Natural killer cell (primary cell): ENCODE results near the gene POP7. TPM values are rescaled to one million over a fixed set of nuclear protein-coding genes. Genes with fewer than 3 reads are reported as not detected.

Source experiments
- ATAC-seq, 3 donors: fragments of 150-1000 bp in 2 of 3; fragments of 200-7000 bp in 1 of 3; cut with Tn5 transposase; 1 replicate in 1 of 3; 2 replicates in 2 of 3; pipeline ENCODE4 v1.10.0; 2021; ENCODE audit warnings: mild to moderate bottlenecking in 2 of 3, moderate library complexity in 2 of 3
- DNase-seq, 2 donors: peaks; one replicate each; pipeline versions ENCODE4 v3.0.0 to v3.0.0-alpha.2; 2013 to 2021; ENCODE audit warnings: mixed read lengths in 1 of 2
- H3K27ac ChIP-seq: one replicate; pipeline ENCODE4 v1.5.1; 2013; ENCODE audit warnings: mild to moderate bottlenecking, low read length
- H3K27me3 ChIP-seq: one replicate; pipeline ENCODE4 v1.6.1; 2013; ENCODE audit warnings: low read length; ENCODE audit not compliant: control insufficient read depth, insufficient read depth
- H3K36me3 ChIP-seq: one replicate; pipeline ENCODE4 v1.6.1; 2013; ENCODE audit warnings: low read length; ENCODE audit not compliant: control insufficient read depth, insufficient read depth
- H3K4me1 ChIP-seq: one replicate; pipeline ENCODE4 v1.6.1; 2013; ENCODE audit warnings: low read length; ENCODE audit not compliant: control insufficient read depth, insufficient read depth
- H3K4me3 ChIP-seq: one replicate; pipeline ENCODE4 v1.5.1; 2013; ENCODE audit warnings: low read length
- H3K9me3 ChIP-seq: one replicate; pipeline ENCODE4 v1.6.1; 2013; ENCODE audit warnings: low read length; ENCODE audit not compliant: control insufficient read depth, insufficient read depth
- H3K27ac Mint-ChIP-seq, 2 donors: one replicate each; pipeline ENCODE4 v1.8.0; 2022; ENCODE audit warnings: mild to moderate bottlenecking in 2 of 2, mixed read lengths in 2 of 2, moderate library complexity in 1 of 2
- H3K27me3 Mint-ChIP-seq, 2 donors: one replicate each; pipeline ENCODE4 v1.8.0; 2022; ENCODE audit warnings: low read depth in 2 of 2, mixed read lengths in 2 of 2
- H3K36me3 Mint-ChIP-seq: one replicate; pipeline ENCODE4 v1.8.0; 2022; ENCODE audit warnings: mixed read lengths
- H3K4me1 Mint-ChIP-seq, 2 donors: one replicate each; pipeline ENCODE4 v1.8.0; 2022; ENCODE audit warnings: mixed read lengths in 2 of 2
- H3K4me3 Mint-ChIP-seq: one replicate; pipeline ENCODE4 v1.8.0; 2022; ENCODE audit warnings: mild to moderate bottlenecking, moderate library complexity, mixed read lengths
- H3K9me3 Mint-ChIP-seq, 2 donors: one replicate each; pipeline ENCODE4 v1.8.0; 2022; ENCODE audit warnings: mixed read lengths in 2 of 2
- CTCF ChIP-seq: fragments of 200-600 bp; IDR thresholded peaks from one replicate; pipeline ENCODE4 v1.8.0; 2022; ENCODE audit warnings: antibody characterized with exemption
- WGBS: methylation state at CpG from one replicate; pipeline ENCODE4 v1.1.7; 2013; ENCODE audit warnings: missing lambda C conversion rate; ENCODE audit not compliant: insufficient coverage; 5-methylcytosine and 5-hydroxymethylcytosine counted together
- intact Hi-C: fragments of 100-400 bp; cut with micrococcal nuclease; formaldehyde crosslinking; loops from one replicate; pipeline ENCODE4 v1.14.2; 2022
- total RNA-seq, 4 donors: library from RNA; stranded (reverse); fragments of 120-200 nt in 1 of 4; gene quantifications; one replicate each; pipeline versions ENCODE4 v1.2.3 to v1.2.4, GENCODE V29; 2013 to 2022

POP7 gene
- total RNA-seq, 3 donors from 2014 or later (not counting 1 experiment from before 2014, with no cell fraction given) = 17.6 to 22.1 (median 17.6) TPM

GRCh38 chr7:100726996-100727761 is 21.3 kb downstream of the POP7 start:
- H3K4me3 ChIP-seq = no peak overlapping the region
- H3K27me3 ChIP-seq = no peaks in the 10 kb centered on the region
- no peak overlapping the region for H3K27ac ChIP-seq
- intact Hi-C loops = no loop called here
- H3K4me1 Mint-ChIP-seq = peaks cover 6 to 7% of the 10 kb centered on the region in 2 donors
- H3K36me3 Mint-ChIP-seq = no peaks in the 10 kb centered on the region
- H3K36me3 ChIP-seq = no peaks in the 10 kb centered on the region
- ATAC-seq (no peak), DNase-seq (no peak)
- H3K27me3 Mint-ChIP-seq = peaks cover 14% of the 10 kb centered on the region in 2 donors
- 73% methylated on average over 12 of the region's 12 CpGs for WGBS
- H3K4me1 ChIP-seq = peaks cover 5% of the 10 kb centered on the region
- TF ChIP-seq CTCF = no peak
- no peak overlapping the region for H3K4me3 Mint-ChIP-seq
- no peaks in the 10 kb centered on the region for H3K9me3 Mint-ChIP-seq
- no peak overlapping the region for H3K27ac Mint-ChIP-seq
- no peaks in the 10 kb centered on the region for H3K9me3 ChIP-seq

GRCh38 chr7:100728196-100728595 is 22.3 kb downstream of the POP7 start:
- intact Hi-C loops = no loop called here
- Histone ChIP-seq H3K4me3 (no peak overlapping the region), H3K36me3 (no peaks in the 10 kb centered on the region), H3K4me1 (peaks cover 5% of the 10 kb centered on the region), H3K9me3 (no peaks in the 10 kb centered on the region), H3K27ac (no peak overlapping the region), H3K27me3 (no peaks in the 10 kb centered on the region)
- ATAC-seq (no peak), DNase-seq (no peak)
- no peak for TF ChIP-seq CTCF
- Mint-ChIP-seq H3K36me3 (no peaks in the 10 kb centered on the region), H3K9me3 (no peaks in the 10 kb centered on the region), H3K4me1 (peaks cover 6 to 7% of the 10 kb centered on the region in 2 donors), H3K4me3 (no peak overlapping the region), H3K27me3 (peaks cover 10 to 14% of the 10 kb centered on the region in 2 donors), H3K27ac (no peak overlapping the region)
- WGBS = 72% methylated on average over 8 of the region's 8 CpGs

DNA sequence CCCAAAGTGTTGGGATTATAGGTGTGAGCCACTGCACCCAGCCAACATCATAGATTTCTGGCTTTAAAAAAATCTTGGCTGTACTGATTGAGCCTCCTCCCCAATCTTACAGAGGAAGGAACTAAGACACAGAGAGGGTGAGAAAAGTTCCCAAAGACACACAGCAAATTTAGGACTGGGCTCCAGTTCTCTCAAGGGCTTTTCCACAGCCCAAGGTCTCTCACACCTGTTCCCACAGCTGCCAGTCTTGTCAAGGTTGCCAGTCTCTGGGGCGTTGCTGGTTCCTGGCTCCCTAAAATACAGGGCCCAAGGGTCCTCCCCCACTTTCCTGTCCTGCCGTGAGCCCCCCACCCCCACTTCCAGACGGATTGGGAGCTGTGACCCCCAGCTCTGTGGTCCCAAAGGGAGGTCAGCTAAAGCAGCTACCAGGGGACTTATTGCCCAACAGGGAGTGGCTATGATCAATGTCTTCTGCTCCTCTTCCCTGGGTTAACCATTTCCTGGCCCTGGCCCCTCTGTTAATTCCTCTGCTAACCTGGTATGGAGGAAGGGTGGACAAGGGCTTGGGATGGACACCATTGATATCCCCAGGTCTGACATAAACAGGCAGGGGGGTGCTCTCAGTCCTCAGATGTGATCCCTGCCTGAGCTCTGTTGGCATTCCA is 24.3 kb downstream of the POP7 start:
- no peak for TF ChIP-seq CTCF
- no peak overlapping the region for H3K27ac Mint-ChIP-seq
- H3K4me1 ChIP-seq = peaks cover 2% of the 10 kb centered on the region
- H3K4me3 ChIP-seq = no peak overlapping the region
- no peaks in the 10 kb centered on the region for H3K36me3 ChIP-seq
- no peaks in the 10 kb centered on the region for H3K27me3 ChIP-seq
- WGBS = 49% methylated on average over 3 of the region's 3 CpGs
- no peaks in the 10 kb centered on the region for H3K9me3 ChIP-seq
- no peaks in the 10 kb centered on the region for H3K9me3 Mint-ChIP-seq
- H3K4me1 Mint-ChIP-seq = peaks cover 1 to 3% of the 10 kb centered on the region in 2 donors
- intact Hi-C loops = no loop called here
- H3K27me3 Mint-ChIP-seq = peaks cover 12 to 14% of the 10 kb centered on the region in 2 donors
- ATAC-seq (no peak), DNase-seq (no peak)
- no peaks in the 10 kb centered on the region for H3K36me3 Mint-ChIP-seq
- H3K27ac ChIP-seq = no peak overlapping the region
- H3K4me3 Mint-ChIP-seq = no peak overlapping the region
